Liver (tissue), 9 donors: ENCODE results near the gene SNX7. TPM values are rescaled to one million over a fixed set of nuclear protein-coding genes. Genes with fewer than 3 reads are reported as not detected.

Experiments used
- DNase-seq: peaks from one replicate; pipeline ENCODE4 v3.0.0-alpha.2; 2017; ENCODE audit warnings: low spot score
- H3K27ac ChIP-seq, 2 donors: one replicate each; pipeline ENCODE4 v1.7.0; 2013; ENCODE audit warnings: inconsistent platforms in 2 of 2, low read length in 2 of 2, control low read depth in 1 of 2, low read depth in 1 of 2, mild to moderate bottlenecking in 1 of 2
- H3K27me3 ChIP-seq, 4 donors: one replicate each; pipeline versions ENCODE4 v1.6.1 to v1.7.0; 2013; ENCODE audit warnings: low read length in 3 of 4, inconsistent platforms in 1 of 4, mild to moderate bottlenecking in 1 of 4, moderate library complexity in 1 of 4; ENCODE audit not compliant: control insufficient read depth in 4 of 4, insufficient read depth in 4 of 4
- H3K36me3 ChIP-seq, 4 donors: one replicate each; pipeline versions ENCODE4 v1.6.1 to v1.7.0; 2013; ENCODE audit warnings: low read length in 3 of 4, mild to moderate bottlenecking in 3 of 4, low read depth in 1 of 4, moderate library complexity in 1 of 4; ENCODE audit not compliant: control insufficient read depth in 4 of 4, insufficient read depth in 3 of 4
- H3K4me1 ChIP-seq, 4 donors: one replicate each; pipeline versions ENCODE4 v1.6.1 to v1.7.0; 2013; ENCODE audit warnings: low read length in 3 of 4, mild to moderate bottlenecking in 3 of 4, moderate library complexity in 1 of 4; ENCODE audit not compliant: control insufficient read depth in 4 of 4, insufficient read depth in 4 of 4
- H3K4me3 ChIP-seq, 3 donors: one replicate each; pipeline versions ENCODE4 v1.6.1 to v1.7.0; 2013; ENCODE audit warnings: low read length in 3 of 3, control low read depth in 1 of 3, low read depth in 1 of 3, mild to moderate bottlenecking in 1 of 3
- H3K9ac ChIP-seq, 2 donors: one replicate each; pipeline ENCODE4 v1.7.0; 2013; ENCODE audit warnings: low read length in 2 of 2, mild to moderate bottlenecking in 2 of 2, moderate library complexity in 2 of 2, control low read depth in 1 of 2, low read depth in 1 of 2
- H3K9me3 ChIP-seq, 4 donors: one replicate each; pipeline versions ENCODE4 v1.6.1 to v1.7.0; 2013; ENCODE audit warnings: low read length in 3 of 4; ENCODE audit not compliant: control insufficient read depth in 4 of 4
- ATF3 ChIP-seq: IDR thresholded peaks from 2 replicates; pipeline ENCODE4 v1.6.1; 2016; ENCODE audit warnings: antibody characterized with exemption
- CTCF ChIP-seq: fragments of 150-350 bp; IDR thresholded peaks from 2 replicates; pipeline ENCODE4 v1.5.1; 2017; ENCODE audit warnings: improper control_type of control experiment, low read depth, low read length; ENCODE audit not compliant: missing input control
- FOXA1 ChIP-seq: IDR thresholded peaks from 2 replicates; pipeline ENCODE4 v1.6.1; 2016; ENCODE audit warnings: antibody characterized with exemption
- GABPA ChIP-seq, 2 donors: IDR thresholded peaks in 1 of 2; conservative IDR thresholded peaks in 1 of 2; 2 replicates each; pipeline ENCODE4 v1.6.1; 2016; ENCODE audit warnings: antibody characterized with exemption in 2 of 2, mild to moderate bottlenecking in 1 of 2, moderate library complexity in 1 of 2
- HNF4A ChIP-seq, 2 donors: conservative IDR thresholded peaks; 2 replicates each; pipeline ENCODE4 v1.6.1; 2016; ENCODE audit warnings: antibody characterized with exemption in 2 of 2, mild to moderate bottlenecking in 2 of 2
- HNF4G ChIP-seq: IDR thresholded peaks from 2 replicates; pipeline ENCODE4 v1.6.1; 2016; ENCODE audit warnings: antibody characterized with exemption
- JUND ChIP-seq, 2 donors: IDR thresholded peaks; 2 replicates each; pipeline ENCODE4 v1.6.1; 2016; ENCODE audit warnings: antibody characterized with exemption in 2 of 2
- NR2F2 ChIP-seq: IDR thresholded peaks from 2 replicates; pipeline ENCODE4 v1.6.1; 2016; ENCODE audit warnings: antibody characterized with exemption
- REST ChIP-seq: IDR thresholded peaks from 2 replicates; pipeline ENCODE4 v1.6.1; 2016; ENCODE audit warnings: antibody characterized with exemption, mild to moderate bottlenecking
- SP1 ChIP-seq: IDR thresholded peaks from 2 replicates; pipeline ENCODE4 v1.6.1; 2018; ENCODE audit warnings: antibody characterized with exemption, mild to moderate bottlenecking
- YY1 ChIP-seq: IDR thresholded peaks from 2 replicates; pipeline ENCODE4 v1.6.1; 2016; ENCODE audit warnings: antibody characterized with exemption, mild to moderate bottlenecking
- ZBTB33 ChIP-seq: IDR thresholded peaks from 2 replicates; pipeline ENCODE4 v1.6.1; 2016; ENCODE audit warnings: antibody characterized with exemption
- WGBS: extraction: QIAGEN DNeasy Blood & Tissue Kit; methylation state at CpG from one replicate; pipeline ENCODE4 v1.1.7; 2013; 5-methylcytosine and 5-hydroxymethylcytosine counted together
- polyA plus RNA-seq, 2 donors: library from polyadenylated mRNA; stranded (reverse) in 1 of 2; unstranded in 1 of 2; fragments of 200-250 nt in 1 of 2; fragments of >200 nt in 1 of 2; fragmentation: Nextera tagmentation in 1 of 2; extraction: Ambion mirVana in 1 of 2; gene quantifications; one replicate each; pipeline versions ENCODE4 v1.2.1 to v1.2.3, GENCODE V29; 2013 to 2015
- total RNA-seq, 2 donors: library from RNA; depleted of rRNA; stranded (reverse); fragments of >200 nt; gene quantifications; one replicate each; pipeline ENCODE4 v1.2.3, GENCODE V29; 2014
- donor health status: healthy.
- donor health status: healthy.
- donor health status: healthy.
- donor health status: healthy.
- donor health status: healthy.

Gene SNX7
- total and polyA plus RNA-seq, 4 donors, result 9.4 to 12.8 (median 9.8) TPM

GRCh38 chr1:98693385-98693784 lies 31.9 kb downstream of the SNX7 start (continued):
- TF ChIP-seq CTCF, result no peak
- TF ChIP-seq NR2F2, result no peak
- TF ChIP-seq ZBTB33, result no peak

- 98% methylated on average over 4 of the region's 4 CpGs for WGBS
These were observed 34.6 kb downstream of the SNX7 start for GRCh38 chr1:98696077-98696476.

More at GRCh38 chr1:98696077-98696476, 34.6 kb downstream of the SNX7 start:
- H3K27me3 ChIP-seq, result no peaks in the 10 kb centered on the region
- no peaks in the 10 kb centered on the region for H3K9me3 ChIP-seq
- no peak for DNase-seq
- no peak overlapping the region for H3K4me3 ChIP-seq
- TF ChIP-seq HNF4G (no peak), ATF3 (no peak), CTCF (no peak), GABPA (IDR thresholded peaks at IDR 0.05 in 1 of 2, conservative IDR thresholded peaks at IDR 0.05 in 1 of 2) (no peak), SP1 (no peak), JUND (IDR thresholded peaks at IDR 0.05) (no peak), FOXA1 (no peak), YY1 (no peak), REST (no peak), HNF4A (conservative IDR thresholded peaks at IDR 0.05) (no peak)
- no peaks in the 10 kb centered on the region for H3K4me1 ChIP-seq
- no peak overlapping the region for H3K9ac ChIP-seq
- no peaks in the 10 kb centered on the region for H3K36me3 ChIP-seq
- no peak overlapping the region for H3K27ac ChIP-seq
